IMR-90 (cell line): Measurements from ENCODE around the gene MRPL10. TPM values are rescaled to one million over a fixed set of nuclear protein-coding genes. Genes with fewer than 3 reads are reported as not detected.

Experiments used
- ATAC-seq: fragments of 200-7000 bp; cut with Tn5 transposase; 2 replicates; pipeline ENCODE4 v1.9.1; 2020; ENCODE audit warnings: low read depth, mild to moderate bottlenecking, moderate library complexity
- BruUV-seq: library from RNA; stranded (reverse); fragments of 400-500 nt; replicated peaks from 2 replicates; lab custom pipeline; 2021; lab: Mats Ljungman, UMichigan
- CTCF ChIA-PET: fragments of 300-600 bp; formaldehyde crosslinking; extraction: SDS; loops from one replicate; lab custom pipeline; 2021; ENCODE audit warnings: antibody characterized with exemption; lab: Yijun Ruan, JAX
- POLR2A ChIA-PET: fragments of 300-600 bp; sonication (Branson Sonifier 250); formaldehyde crosslinking; loops from one replicate; lab custom pipeline; 2022; ENCODE audit warnings: antibody characterized with exemption; ENCODE audit not compliant: unreplicated experiment; lab: Charles Lee
- DNase-seq: peaks from one replicate; pipeline ENCODE4 v3.0.0; 2013
- H2AFZ ChIP-seq: replicated peaks from 2 replicates; pipeline ENCODE3; 2013; ENCODE audit warnings: low read length, mild to moderate bottlenecking; ENCODE audit not compliant: poor library complexity
- H2AK5ac ChIP-seq: 2 replicates; pipeline ENCODE4 v1.6.1; 2013; ENCODE audit warnings: low read depth, low read length, inconsistent platforms
- H2AK9ac ChIP-seq: replicated peaks from 2 replicates; pipeline ENCODE3; 2013; ENCODE audit warnings: mild to moderate bottlenecking, low read depth, low read length, moderate library complexity; ENCODE audit not compliant: poor library complexity
- H2BK120ac ChIP-seq: 2 replicates; pipeline ENCODE4 v1.6.1; 2013; ENCODE audit warnings: low read depth, low read length, inconsistent platforms
- H2BK15ac ChIP-seq: 3 replicates; pipeline ENCODE4 v1.6.1; 2013; ENCODE audit warnings: low read depth, low read length, inconsistent platforms
- H2BK20ac ChIP-seq: 2 replicates; pipeline ENCODE4 v1.6.1; 2013; ENCODE audit warnings: low read depth, mild to moderate bottlenecking, inconsistent platforms, low read length, moderate library complexity
- H2BK5ac ChIP-seq: 2 replicates; pipeline ENCODE4 v1.6.1; 2013; ENCODE audit warnings: mild to moderate bottlenecking, low read depth, low read length, inconsistent platforms; ENCODE audit not compliant: poor library complexity, severe bottlenecking
- H3K14ac ChIP-seq: replicated peaks from 2 replicates; pipeline ENCODE4 v1.6.1; 2013; ENCODE audit warnings: low read depth, low read length, inconsistent platforms
- H3K18ac ChIP-seq: 2 replicates; pipeline ENCODE4 v1.6.1; 2013; ENCODE audit warnings: low read depth, low read length, control low read depth
- H3K23ac ChIP-seq: 2 replicates; pipeline ENCODE4 v1.6.1; 2013; ENCODE audit warnings: low read depth, low read length, inconsistent platforms
- H3K27ac ChIP-seq: 2 replicates; pipeline ENCODE4 v1.5.1; 2013; ENCODE audit warnings: mild to moderate bottlenecking, control low read depth, low read length; ENCODE audit not compliant: insufficient read depth
- H3K27me3 ChIP-seq: 2 replicates; pipeline ENCODE4 v1.6.1; 2013; ENCODE audit warnings: low read length; ENCODE audit not compliant: control insufficient read depth, insufficient read depth
- H3K36me3 ChIP-seq: 2 replicates; pipeline ENCODE4 v1.6.1; 2013; ENCODE audit warnings: low read length, mixed read lengths; ENCODE audit not compliant: control insufficient read depth, insufficient read depth
- H3K4ac ChIP-seq: 2 replicates; pipeline ENCODE4 v1.6.1; 2013; ENCODE audit warnings: low read depth, low read length, inconsistent platforms
- H3K4me1 ChIP-seq: 2 replicates; pipeline ENCODE4 v1.6.1; 2013; ENCODE audit warnings: low read length, mixed read lengths; ENCODE audit not compliant: control insufficient read depth, insufficient read depth
- H3K4me2 ChIP-seq: 2 replicates; pipeline ENCODE4 v1.6.1; 2013; ENCODE audit warnings: low read depth, mild to moderate bottlenecking, control low read depth, low read length, moderate library complexity
- H3K4me3 ChIP-seq: 2 replicates; pipeline ENCODE4 v1.5.1; 2013; ENCODE audit warnings: low read depth, mild to moderate bottlenecking, control low read depth, low read length, moderate library complexity; ENCODE audit not compliant: insufficient read depth
- H3K56ac ChIP-seq: 2 replicates; pipeline ENCODE4 v1.6.1; 2013; ENCODE audit warnings: low read length, inconsistent platforms; ENCODE audit not compliant: insufficient read depth; ENCODE audit errors: extremely low read depth
- H3K79me1 ChIP-seq, 2 experiments: 2 replicates each; pipeline ENCODE4 v1.6.1; 2013; ENCODE audit warnings: low read length in 2 of 2, inconsistent platforms in 1 of 2, low read depth in 1 of 2
- H3K9ac ChIP-seq: 2 replicates; pipeline ENCODE4 v1.6.1; 2013; ENCODE audit warnings: low read depth, low read length, control low read depth
- H3K9me1 ChIP-seq: 2 replicates; pipeline ENCODE4 v1.6.1; 2013; ENCODE audit warnings: low read length, inconsistent platforms; ENCODE audit not compliant: insufficient read depth
- H3K9me3 ChIP-seq: 2 replicates; pipeline ENCODE4 v1.6.1; 2013; ENCODE audit warnings: low read length; ENCODE audit not compliant: control insufficient read depth, insufficient read depth
- H4K20me1 ChIP-seq: 2 replicates; pipeline ENCODE4 v1.6.1; 2013; ENCODE audit warnings: low read length, inconsistent platforms; ENCODE audit not compliant: insufficient read depth
- H4K5ac ChIP-seq: 2 replicates; pipeline ENCODE4 v1.6.1; 2013; ENCODE audit warnings: mild to moderate bottlenecking, low read depth, low read length, control low read depth
- H4K8ac ChIP-seq, 2 experiments: 2 replicates each; pipeline ENCODE4 v1.6.1; 2013; ENCODE audit warnings: low read depth in 2 of 2, low read length in 2 of 2, control low read depth in 1 of 2, inconsistent platforms in 1 of 2
- H4K91ac ChIP-seq: 2 replicates; pipeline ENCODE4 v1.6.1; 2013; ENCODE audit warnings: low read depth, low read length, inconsistent platforms; ENCODE audit not compliant: insufficient read depth
- MAZ ChIP-seq: IDR thresholded peaks from 2 replicates; pipeline ENCODE4 v1.6.1; 2012; ENCODE audit warnings: low read depth, mild to moderate bottlenecking, low read length, improper control_type of control experiment, moderate library complexity, borderline replicate concordance
- MXI1 ChIP-seq: IDR thresholded peaks from 2 replicates; pipeline ENCODE4 v1.6.1; 2012; ENCODE audit warnings: low read depth, mild to moderate bottlenecking, low read length, moderate library complexity, borderline replicate concordance
- NFE2L2 ChIP-seq: fragments of 150-350 bp; IDR thresholded peaks from 2 replicates; pipeline ENCODE4 v1.6.1; 2016; ENCODE audit warnings: low read depth, mild to moderate bottlenecking, low read length
- RAD21 ChIP-seq: IDR thresholded peaks from 2 replicates; pipeline ENCODE4 v1.6.1; 2012; ENCODE audit warnings: low read length, improper control_type of control experiment
- WGBS, 2 experiments: methylation state at CpG; one replicate each; pipeline versions ENCODE4 v1.1.5 to v1.1.7; 2013; ENCODE audit warnings: missing lambda C conversion rate in 2 of 2; ENCODE audit not compliant: insufficient read length in 1 of 2; ENCODE audit errors: extremely low coverage in 2 of 2; 5-methylcytosine and 5-hydroxymethylcytosine counted together
- dilution Hi-C: fragments of 300-500 bp; cut with HindIII; formaldehyde crosslinking; loops from one replicate; pipeline ENCODE4 v1.14.3; 2018; ENCODE audit warnings: low sequenced_read_pairs; ENCODE audit not compliant: unreplicated experiment
- in situ Hi-C: fragments of 300-500 bp; cut with MboI; formaldehyde crosslinking; loops from 3 replicates; pipeline ENCODE4 v1.14.3; 2019; ENCODE audit warnings: low sequenced_read_pairs, inconsistent platforms, mixed read lengths
- intact Hi-C: fragments of 100-400 bp; cut with micrococcal nuclease; formaldehyde crosslinking; loops from 2 replicates; pipeline ENCODE4 v1.10.0; 2022
- polyA plus RNA-seq, 3 experiments: library from polyadenylated mRNA; depleted of rRNA; stranded (reverse); fragments of >200 nt; gene quantifications; 2 replicates each; pipeline ENCODE4 v1.2.3, GENCODE V29; 2012; ENCODE audit warnings: low replicate concordance in 1 of 3
- total RNA-seq: library from RNA; depleted of rRNA; stranded (reverse); fragments of >200 nt; gene quantifications from 2 replicates; pipeline ENCODE4 v1.2.3, GENCODE V29; 2012
- TF ChIP-seq, protein P1 (sequence below): fragments of 150-350 bp; IDR thresholded peaks from 2 replicates; pipeline ENCODE4 v1.6.1; 2017; ENCODE audit warnings: mild to moderate bottlenecking, antibody characterized with exemption, low read length, low read depth

Gene MRPL10
- total and polyA plus RNA-seq, 2 of the 4 experiments (the other 2 are of a cell fraction): 32.3 to 61.8 TPM

DNA sequence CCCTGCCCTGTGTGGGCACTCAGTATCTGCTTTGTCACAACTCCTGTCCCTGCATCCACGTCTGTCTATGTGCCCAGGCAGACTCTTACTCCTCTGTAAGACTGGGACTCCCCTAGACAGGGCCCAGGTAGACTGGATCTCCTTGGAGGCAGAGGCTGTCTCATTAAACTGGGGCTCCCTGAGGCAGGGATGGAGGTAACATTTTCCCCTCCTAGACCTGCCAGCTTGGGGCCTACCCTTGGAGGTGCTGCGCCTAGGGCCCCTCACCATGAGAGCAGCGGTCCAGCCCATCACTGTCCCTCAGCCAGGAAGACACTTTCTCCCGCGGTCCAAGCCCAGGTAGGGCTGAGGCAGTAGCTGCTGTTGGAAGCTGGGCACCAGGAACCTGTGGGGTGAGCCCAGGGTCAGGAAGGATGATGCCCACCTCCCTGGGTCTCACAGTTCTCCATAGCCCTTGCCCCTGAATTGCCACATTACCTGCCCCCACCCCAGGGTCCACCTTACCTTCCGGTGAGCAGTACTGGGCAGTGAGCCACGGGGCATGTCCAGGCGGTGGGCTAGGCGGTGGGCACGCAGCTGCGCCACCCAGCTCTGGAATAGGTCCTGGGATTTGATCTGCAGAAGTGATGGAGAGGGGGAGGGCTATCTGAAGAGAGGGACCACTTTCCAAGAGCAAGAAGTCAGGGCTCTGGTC lies 13.2 kb downstream of the MRPL10 start:
- H3K4me3 ChIP-seq: no peak overlapping the region
- H3K14ac ChIP-seq: no peak overlapping the region
- no peak overlapping the region for H3K4me2 ChIP-seq
- H3K27ac ChIP-seq: no peak overlapping the region
- BruUV-seq: no TSS peak
- in situ Hi-C loops (no loop called here), intact Hi-C loops (no loop called here), dilution Hi-C loops (no loop called here)
- H3K9me1 ChIP-seq: 0 out of 2 replicates have a peak, but pooled peaks cover 4% of the 10 kb centered on the region
- no peak overlapping the region for H2BK5ac ChIP-seq
- no peak overlapping the region for H3K56ac ChIP-seq
- H3K18ac ChIP-seq: no peak overlapping the region
- peaks cover 11% of the 10 kb centered on the region; the same call in 1 of the 2 replicates for H3K4me1 ChIP-seq
- ChIA-PET CTCF (no interaction called here), POLR2A (interaction anchor here (0.5 kb wide), 1 partner anchor 296 kb away, joined by 3 read pairs; no protein-coding TSS in a partner anchor)
- no peak overlapping the region for H2AK5ac ChIP-seq
- H4K20me1 ChIP-seq: no peaks in the 10 kb centered on the region; the same call in 1 of the 2 replicates
- no peak overlapping the region for H2BK20ac ChIP-seq
- DNase-seq (no peak), ATAC-seq (no peak)
- H4K5ac ChIP-seq: no peak overlapping the region
- peaks cover 0 to 17% of the 10 kb centered on the region in 2 experiments; a peak in 1 of 4 replicates for H3K79me1 ChIP-seq
- no peak overlapping the region for H2BK15ac ChIP-seq
- TF ChIP-seq, protein P1, sequence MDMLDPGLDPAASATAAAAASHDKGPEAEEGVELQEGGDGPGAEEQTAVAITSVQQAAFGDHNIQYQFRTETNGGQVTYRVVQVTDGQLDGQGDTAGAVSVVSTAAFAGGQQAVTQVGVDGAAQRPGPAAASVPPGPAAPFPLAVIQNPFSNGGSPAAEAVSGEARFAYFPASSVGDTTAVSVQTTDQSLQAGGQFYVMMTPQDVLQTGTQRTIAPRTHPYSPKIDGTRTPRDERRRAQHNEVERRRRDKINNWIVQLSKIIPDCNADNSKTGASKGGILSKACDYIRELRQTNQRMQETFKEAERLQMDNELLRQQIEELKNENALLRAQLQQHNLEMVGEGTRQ: no peak
- TF ChIP-seq MAZ (no peak), RAD21 (no peak), MXI1 (no peak), NFE2L2 (no peak)
- H4K91ac ChIP-seq: no peak overlapping the region
- H2AK9ac ChIP-seq: no peak overlapping the region
- no peak overlapping the region for H2BK120ac ChIP-seq
- no peak overlapping the region for H3K4ac ChIP-seq
- no peaks in the 10 kb centered on the region for H3K9me3 ChIP-seq
- no peak overlapping the region for H2AFZ ChIP-seq
- H3K9ac ChIP-seq: no peak overlapping the region
- 67% methylated on average over 1 of the region's 11 CpGs; no CpG with 5 or more reads in 1 of the 2 experiments for WGBS, 2 experiments
- H3K23ac ChIP-seq: no peak overlapping the region
- peaks cover 55% of the 10 kb centered on the region for H3K36me3 ChIP-seq
- H3K27me3 ChIP-seq: no peaks in the 10 kb centered on the region
- H4K8ac ChIP-seq: no peak overlapping the region
